AG04450 (cell line): ENCODE results near the gene ARMCX2. TPM values are rescaled to one million over a fixed set of nuclear protein-coding genes. Genes with fewer than 3 reads are reported as not detected.

Experiments
- polyA plus RNA-seq: library from polyadenylated mRNA; depleted of rRNA; stranded (reverse); fragments of >200 nt; gene quantifications from 2 replicates; pipeline ENCODE4 v1.2.3, GENCODE V29; 2011; rRNA removed
- small RNA-seq: library from RNA; depleted of rRNA; stranded (forward); fragments of <200 nt; gene quantifications from one replicate; pipeline ENCODE3, GENCODE V24; 2012; ENCODE audit warnings: low read depth; ENCODE audit not compliant: insufficient read length

Gene ARMCX2
- polyA plus RNA-seq, 1 experiment, result 81.7 TPM

Small RNA genes lying within 50 kb of the gene (small RNA-seq; reads per million reads assigned to genes)
- gene RNU6-30P, result not detected
- gene RNU6-587P, result not detected

Other genes starting within 250 kb of the ARMCX2 start
- gene ARMCX4, start 174.4 kb downstream of the ARMCX2 start, polyA plus RNA-seq, result 5.9 and 6.4 TPM in 2 replicates
- 31.9 and 40.5 TPM in 2 replicates for gene ARMCX1, start 109.3 kb downstream of the ARMCX2 start, polyA plus RNA-seq
- 78.2 and 93.3 TPM in 2 replicates for gene ARMCX6, start 41.9 kb downstream of the ARMCX2 start, polyA plus RNA-seq
- 75.5 and 96.7 TPM in 2 replicates for gene ARMCX3, start 36.7 kb downstream of the ARMCX2 start, polyA plus RNA-seq